ENCODE measurements around the gene NOD2.

- TF ChIP-seq CTCF (IDR thresholded peaks at IDR 0.05) (no peak), POLR2A (IDR thresholded peaks at IDR 0.05) (no peak)
Observed at GRCh38 chr16:50706250-50706649, 12.8 kb downstream of the NOD2 start.

Measured in thyroid gland (tissue), 4 donors.